ENCODE measurements around the gene MTNR1B.

- no peak for TF ChIP-seq CTCF (IDR thresholded peaks at IDR 0.05)
- TF ChIP-seq POLR2A (IDR thresholded peaks at IDR 0.05), result no peak
Observed at GRCh38 chr11:92969293-92969633, 188 bp upstream of the MTNR1B start.

Measured in lower leg skin (tissue), 3 donors.